Muscle of leg (tissue), 11 donors: ENCODE results near the gene MICAL2. TPM values are rescaled to one million over a fixed set of nuclear protein-coding genes. Genes with fewer than 3 reads are reported as not detected.

Experiments
- DNase-seq: peaks from one replicate; pipeline ENCODE4 v3.0.0; 2013
- H3K27ac ChIP-seq: one replicate; pipeline ENCODE4 v1.5.1; 2013; ENCODE audit warnings: mild to moderate bottlenecking, low read length, control low read depth
- H3K27me3 ChIP-seq: one replicate; pipeline ENCODE4 v1.6.1; 2013; ENCODE audit warnings: low read length; ENCODE audit not compliant: control insufficient read depth, insufficient read depth
- H3K36me3 ChIP-seq: one replicate; pipeline ENCODE4 v1.6.1; 2013; ENCODE audit warnings: low read length; ENCODE audit not compliant: control insufficient read depth, insufficient read depth
- H3K4me1 ChIP-seq: one replicate; pipeline ENCODE4 v1.6.1; 2013; ENCODE audit warnings: low read length; ENCODE audit not compliant: control insufficient read depth, insufficient read depth
- H3K4me3 ChIP-seq: one replicate; pipeline ENCODE4 v1.5.1; 2013; ENCODE audit warnings: low read length, control low read depth
- H3K9me3 ChIP-seq: replicated peaks from 2 replicates; pipeline ENCODE4 v1.6.1; 2013; ENCODE audit warnings: low read depth, low read length; ENCODE audit not compliant: control insufficient read depth
- WGBS: methylation state at CpG from one replicate; pipeline ENCODE4 v1.1.5; 2013; ENCODE audit warnings: missing lambda C conversion rate; ENCODE audit not compliant: insufficient coverage; 5-methylcytosine and 5-hydroxymethylcytosine counted together
- polyA plus RNA-seq, 8 donors: library from polyadenylated mRNA; unstranded; fragments of 120-200 nt; gene quantifications; one replicate each; pipeline versions ENCODE4 v1.2.1 to v1.2.3, GENCODE V29; 2013; ENCODE audit warnings: inconsistent platforms in 1 of 8, low replicate concordance in 1 of 8; ENCODE audit not compliant: insufficient read length in 8 of 8, insufficient read depth in 1 of 8
- total RNA-seq: library from RNA; stranded (reverse); fragments of 120-200 nt; gene quantifications from one replicate; pipeline ENCODE4 v1.2.4, GENCODE V29; 2013

MICAL2 gene
- total and polyA plus RNA-seq, 9 donors, result 12.9 to 31.7 (median 21.8) TPM

DNA sequence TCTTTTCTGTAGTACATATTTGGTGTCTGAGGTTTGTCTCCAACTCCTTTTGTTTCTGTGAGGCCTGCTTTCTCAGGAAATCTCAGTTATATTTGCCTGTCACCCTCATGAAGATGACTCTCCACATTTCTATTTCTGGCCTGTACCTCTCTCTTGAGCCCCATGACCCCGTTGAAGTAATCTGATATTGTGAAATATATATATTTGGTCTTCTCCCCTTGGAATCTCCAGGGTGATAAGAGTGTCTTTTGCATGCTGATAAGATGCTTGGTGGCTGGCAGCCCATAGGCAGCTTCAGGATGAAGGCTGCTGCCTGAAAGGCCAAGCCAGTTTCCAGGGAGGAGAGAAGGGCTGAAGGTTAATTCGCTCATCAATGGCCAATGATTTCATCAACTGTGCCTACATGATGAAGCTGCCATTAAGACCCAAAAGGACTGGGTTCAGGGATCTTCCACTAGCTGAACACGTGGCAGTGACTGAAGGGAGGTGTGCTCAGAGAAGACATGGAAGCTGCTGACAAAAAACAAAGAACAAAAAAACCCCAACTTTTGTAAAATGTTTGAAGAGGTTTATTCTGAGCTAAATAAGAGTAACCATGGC lies 67.4 kb downstream of the MICAL2 start:
- H3K4me3 ChIP-seq, result no peak overlapping the region
- peaks cover 32% of the 10 kb centered on the region for H3K4me1 ChIP-seq
- no peaks in the 10 kb centered on the region for H3K27me3 ChIP-seq
- no peaks in the 10 kb centered on the region for H3K9me3 ChIP-seq
- no peak for DNase-seq
- 100% methylated on average over 1 of the region's 3 CpGs for WGBS
- no peak overlapping the region for H3K27ac ChIP-seq
- no peaks in the 10 kb centered on the region for H3K36me3 ChIP-seq

DNA sequence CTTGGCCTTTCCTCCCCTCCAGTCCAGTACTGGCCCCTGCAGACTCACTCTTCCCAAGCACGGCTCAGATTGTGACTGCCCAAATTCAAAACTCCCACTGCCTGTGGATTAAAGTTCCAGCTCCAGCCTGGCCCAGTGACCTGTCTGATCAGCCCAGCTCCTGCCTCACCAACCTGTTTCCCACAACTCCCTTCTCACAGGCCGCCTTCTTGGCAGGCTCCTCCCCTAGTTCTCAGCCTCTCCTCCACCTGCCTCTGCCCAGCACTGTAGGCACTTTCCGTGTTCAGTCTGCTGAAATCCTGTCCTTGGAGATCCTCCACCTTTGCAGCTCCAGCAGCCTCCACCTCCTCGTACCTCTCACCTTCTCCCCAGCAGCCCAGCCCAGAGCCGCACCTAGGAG lies 68.6 kb downstream of the MICAL2 start:
- H3K27ac ChIP-seq, result peak overlapping the region; percentile 67
- no peaks in the 10 kb centered on the region for H3K27me3 ChIP-seq
- H3K4me1 ChIP-seq, result peaks cover 43% of the 10 kb centered on the region
- WGBS, result 70% methylated on average over 5 of the region's 5 CpGs
- H3K4me3 ChIP-seq, result no peak overlapping the region
- H3K36me3 ChIP-seq, result no peaks in the 10 kb centered on the region
- H3K9me3 ChIP-seq, result no peaks in the 10 kb centered on the region
- no peak for DNase-seq

DNA sequence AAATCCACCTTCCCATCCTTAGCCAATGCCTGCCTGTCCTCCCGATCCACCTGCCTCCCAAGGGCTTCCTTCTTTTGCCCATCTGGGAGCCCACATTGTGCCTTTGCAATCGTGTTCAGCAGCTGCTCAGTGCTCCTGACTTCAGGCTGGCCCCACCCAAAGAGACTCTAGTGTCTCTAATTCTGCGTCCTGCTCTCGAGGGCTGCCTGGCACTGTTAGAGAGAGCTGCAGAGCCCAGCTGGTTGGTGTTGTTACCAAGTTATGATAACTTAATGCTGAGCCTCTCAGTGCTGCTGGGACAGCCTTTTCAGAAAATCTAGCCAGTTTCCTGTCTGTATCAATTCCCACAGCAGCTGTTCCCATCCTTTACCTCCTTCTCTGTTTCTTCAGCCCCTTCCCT lies 69.1 kb downstream of the MICAL2 start:
- no peaks in the 10 kb centered on the region for H3K36me3 ChIP-seq
- H3K9me3 ChIP-seq, result no peaks in the 10 kb centered on the region
- H3K27ac ChIP-seq, result peak overlapping the region; percentile 88
- no peaks in the 10 kb centered on the region for H3K27me3 ChIP-seq
- peaks cover 45% of the 10 kb centered on the region for H3K4me1 ChIP-seq
- no peak overlapping the region for H3K4me3 ChIP-seq
- DNase-seq, result peak; percentile 86
- WGBS, result 29% methylated on average over 3 of the region's 4 CpGs

DNA sequence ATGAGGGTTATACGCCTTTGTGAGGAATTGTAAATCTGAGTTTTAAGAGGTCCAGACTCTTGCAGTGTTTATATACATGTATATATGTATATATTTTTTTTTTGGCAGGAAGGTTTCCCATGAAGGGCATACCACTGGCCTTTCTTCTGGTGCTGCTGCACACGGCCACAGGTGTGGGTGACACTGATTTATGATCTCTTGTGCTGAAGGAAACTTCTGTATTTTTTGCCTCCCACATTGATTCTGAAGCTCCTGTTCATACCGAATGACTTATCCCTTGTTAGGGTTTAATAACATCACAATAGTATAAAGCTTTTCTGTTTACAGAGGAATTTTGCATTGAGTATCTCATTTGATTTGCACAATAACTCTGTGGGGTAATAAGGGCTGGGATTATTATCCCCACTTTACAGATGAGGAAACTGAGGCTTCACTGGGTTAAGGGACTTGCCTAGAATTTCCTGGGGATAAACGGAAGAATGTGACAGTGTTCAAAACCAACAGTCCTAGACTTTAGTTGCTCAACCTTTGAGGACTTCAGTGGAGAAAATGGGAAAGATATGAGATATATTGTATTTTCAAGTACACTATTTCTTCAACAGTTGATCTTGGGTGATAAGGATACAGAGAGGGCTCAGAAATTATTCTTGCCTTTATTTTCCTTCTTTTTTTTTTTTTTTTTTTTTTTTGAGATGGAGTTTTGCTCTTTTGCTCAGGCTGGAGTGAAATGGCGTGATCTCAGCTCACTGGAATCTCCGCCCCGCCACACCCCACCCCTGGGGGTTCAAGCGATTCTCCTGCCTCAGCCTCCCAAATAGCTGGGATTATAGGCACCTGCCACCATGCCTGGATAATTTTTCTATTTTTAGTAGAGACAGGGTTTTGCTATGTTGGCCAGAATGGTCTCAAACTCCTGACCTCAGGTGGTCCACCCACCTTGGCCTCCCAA lies 70.1 kb downstream of the MICAL2 start:
- Histone ChIP-seq H3K36me3 (no peaks in the 10 kb centered on the region), H3K9me3 (no peaks in the 10 kb centered on the region), H3K27me3 (no peaks in the 10 kb centered on the region), H3K4me1 (peaks cover 50% of the 10 kb centered on the region), H3K4me3 (no peak overlapping the region), H3K27ac (peak overlapping the region; percentile 88)
- WGBS, result no CpG with 5 or more reads among the region's 8 CpGs
- peak; percentile 17 for DNase-seq

DNA sequence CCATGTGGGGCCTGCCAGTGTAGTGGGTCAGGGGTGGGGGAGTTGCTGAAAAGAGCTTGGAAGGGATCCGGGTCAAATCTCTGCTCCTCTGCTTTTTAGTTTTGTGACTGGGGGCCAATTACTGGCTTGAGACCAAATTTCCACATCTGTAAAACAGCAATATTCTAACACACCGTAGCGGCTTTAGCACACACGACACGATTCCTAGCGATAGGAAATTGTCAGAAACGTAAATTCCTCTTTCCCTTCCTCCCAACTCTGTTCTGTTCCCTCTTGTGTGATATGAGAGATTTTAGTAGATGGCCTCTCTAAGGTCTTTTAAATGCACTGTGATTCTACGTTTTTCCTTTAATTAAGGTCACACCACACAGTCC lies 71.9 kb downstream of the MICAL2 start:
- peak; percentile 75 for DNase-seq

DNA sequence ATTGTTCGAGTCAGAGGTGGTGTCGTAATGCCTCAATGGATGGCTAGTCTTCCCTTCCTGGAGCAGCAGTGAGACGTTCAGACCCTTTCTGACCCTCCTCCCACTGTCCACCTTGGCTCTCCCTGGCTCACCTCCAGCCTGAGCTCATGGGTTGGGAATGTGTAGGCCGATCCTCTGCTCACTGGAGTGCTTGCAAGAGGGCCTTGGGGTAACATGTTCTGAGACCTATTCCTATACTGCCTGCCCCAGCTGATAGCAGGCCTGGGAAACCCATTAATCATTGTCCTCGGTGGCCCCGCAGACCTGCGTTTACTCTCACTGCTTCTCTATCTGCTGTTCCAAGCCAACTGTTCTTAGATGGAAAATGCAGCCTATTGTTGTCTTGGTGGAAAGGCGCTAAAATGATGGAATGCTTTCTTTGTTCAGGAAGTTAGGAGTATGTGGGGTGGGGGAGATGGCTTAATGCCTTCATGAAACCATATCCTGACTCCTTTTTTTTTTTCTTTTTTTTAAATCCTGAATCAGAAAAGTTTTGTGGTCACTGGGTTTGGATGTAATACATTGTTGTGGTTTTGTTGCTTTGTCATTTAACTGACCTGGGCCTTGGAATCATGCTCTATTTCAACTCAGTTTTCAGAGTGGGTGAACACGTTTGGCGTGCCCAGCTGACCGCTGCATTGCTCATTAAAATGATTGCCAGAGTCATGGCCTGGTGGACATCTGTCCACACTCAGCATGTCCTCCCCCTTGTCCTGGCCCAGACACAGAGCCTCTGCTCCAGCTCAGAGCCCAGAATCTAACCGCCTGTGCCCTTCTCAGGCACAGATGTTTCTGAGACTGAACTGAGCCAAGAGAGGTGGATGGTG lies 72.5 kb downstream of the MICAL2 start:
- peak; percentile 82 for DNase-seq
- WGBS, result 36% methylated on average over 4 of the region's 12 CpGs
- Histone ChIP-seq H3K27me3 (no peaks in the 10 kb centered on the region), H3K4me3 (no peak overlapping the region), H3K27ac (peak overlapping the region; percentile 85), H3K9me3 (no peaks in the 10 kb centered on the region), H3K4me1 (peaks cover 63% of the 10 kb centered on the region), H3K36me3 (no peaks in the 10 kb centered on the region)

More for the DNA sequence above, 71.9 kb downstream of the MICAL2 start:
- 20% methylated on average over 1 of the region's 8 CpGs for WGBS
- H3K4me3 ChIP-seq, result no peak overlapping the region
- H3K27ac ChIP-seq, result peak overlapping the region; percentile 85
- H3K9me3 ChIP-seq, result no peaks in the 10 kb centered on the region
- H3K27me3 ChIP-seq, result no peaks in the 10 kb centered on the region
- H3K4me1 ChIP-seq, result peaks cover 62% of the 10 kb centered on the region
- no peaks in the 10 kb centered on the region for H3K36me3 ChIP-seq

DNA sequence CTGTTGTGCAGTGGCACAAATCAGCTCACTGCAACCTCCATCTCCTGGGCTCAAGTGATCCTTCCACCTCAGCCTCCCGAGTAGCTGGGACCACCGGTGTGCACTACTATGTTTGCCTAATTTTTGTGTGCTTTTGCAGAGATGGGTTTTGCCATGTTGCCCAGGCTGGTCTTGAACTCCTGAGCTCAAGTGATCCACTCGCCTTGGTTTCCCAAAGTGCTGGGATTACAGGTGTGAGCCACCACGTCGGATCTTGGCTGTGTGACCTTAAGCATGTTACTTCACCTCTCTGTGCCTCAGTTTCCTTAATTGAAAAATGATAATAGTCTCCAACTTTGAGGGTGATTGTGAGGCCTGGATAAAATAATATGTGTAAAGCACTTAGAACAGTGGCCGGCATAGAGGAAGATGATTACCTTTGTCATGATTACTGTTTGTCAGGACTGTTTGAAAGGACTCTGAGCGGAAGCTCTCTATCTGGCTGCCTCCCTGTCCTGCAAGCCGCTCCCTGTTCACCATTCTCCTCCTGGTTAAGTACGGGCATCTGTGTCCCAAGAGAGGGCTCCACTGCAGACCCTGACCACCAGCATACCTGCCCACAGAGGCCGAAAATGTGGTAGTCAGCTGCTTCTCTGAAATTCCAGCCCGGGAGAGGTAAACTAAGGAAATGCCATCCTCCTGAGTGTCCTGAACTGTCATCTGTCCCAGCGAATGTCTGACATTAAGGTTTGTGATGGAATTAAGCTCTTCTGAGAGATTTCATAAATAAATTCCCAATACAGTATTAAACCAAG lies 73.6 kb downstream of the MICAL2 start:
- no peak for DNase-seq
- Histone ChIP-seq H3K27ac (peak overlapping the region; percentile 85), H3K9me3 (no peaks in the 10 kb centered on the region), H3K27me3 (no peaks in the 10 kb centered on the region), H3K4me1 (peaks cover 58% of the 10 kb centered on the region), H3K4me3 (no peak overlapping the region), H3K36me3 (no peaks in the 10 kb centered on the region)
- 90% methylated on average over 6 of the region's 12 CpGs for WGBS

DNA sequence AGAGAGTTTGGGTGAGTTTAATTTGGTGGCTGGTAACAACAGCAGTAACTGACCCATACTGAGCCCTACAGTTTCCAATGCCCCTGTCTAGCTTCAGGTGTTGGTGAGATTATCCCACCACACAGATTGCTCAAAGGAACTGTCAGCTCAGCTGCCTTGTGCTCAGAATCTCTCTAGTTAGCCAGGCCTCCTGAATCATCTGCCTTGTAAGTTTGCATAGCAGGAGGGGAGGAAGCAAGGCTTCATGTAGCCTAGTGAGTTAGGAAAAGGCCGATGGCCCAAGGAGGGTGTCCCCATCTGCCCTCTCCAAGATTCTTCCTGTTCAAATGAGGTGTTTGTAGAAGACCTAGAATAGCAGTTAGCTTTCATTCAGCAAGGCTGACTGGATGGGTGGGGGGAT lies 74.3 kb downstream of the MICAL2 start:
- no CpG with 5 or more reads among the region's 1 CpG for WGBS
- H3K27ac ChIP-seq, result no peak overlapping the region

DNA sequence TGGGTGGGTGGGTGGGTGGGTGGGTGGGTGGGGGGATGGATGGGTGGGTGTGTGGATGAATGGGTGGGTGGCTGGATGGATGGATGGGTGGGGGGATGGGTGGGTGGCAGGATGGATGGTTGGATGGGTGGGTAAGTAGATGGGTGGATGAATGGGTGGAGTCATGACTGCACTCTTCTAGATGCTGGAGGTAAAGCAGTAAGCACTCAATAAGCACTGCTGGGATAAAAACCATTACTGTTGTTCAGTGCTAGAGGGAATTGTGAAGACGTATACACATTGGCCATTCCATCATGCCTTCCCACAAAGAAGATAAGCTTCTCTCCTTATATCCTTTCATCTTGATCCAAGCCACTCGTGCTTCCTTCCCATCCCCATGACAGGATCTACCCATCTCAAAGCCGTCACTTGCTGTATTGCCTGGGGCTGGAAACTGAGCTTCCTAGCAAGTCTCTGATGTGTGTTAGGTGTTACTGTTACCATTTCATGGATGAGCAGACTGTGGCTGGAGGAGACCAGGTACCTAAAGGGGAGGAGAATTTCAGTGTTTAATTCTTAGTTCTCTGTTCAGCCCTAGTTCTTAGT lies 74.8 kb downstream of the MICAL2 start:
- no CpG with 5 or more reads among the region's 3 CpGs for WGBS
- H3K4me1 ChIP-seq, result peaks cover 52% of the 10 kb centered on the region
- DNase-seq, result no peak
- H3K27ac ChIP-seq, result no peak overlapping the region
- H3K9me3 ChIP-seq, result no peaks in the 10 kb centered on the region
- H3K27me3 ChIP-seq, result no peaks in the 10 kb centered on the region
- no peaks in the 10 kb centered on the region for H3K36me3 ChIP-seq
- H3K4me3 ChIP-seq, result no peak overlapping the region

More for the DNA sequence above, 74.3 kb downstream of the MICAL2 start:
- no peak for DNase-seq
- H3K9me3 ChIP-seq, result no peaks in the 10 kb centered on the region
- H3K4me3 ChIP-seq, result no peak overlapping the region
- H3K4me1 ChIP-seq, result peaks cover 56% of the 10 kb centered on the region
- no peaks in the 10 kb centered on the region for H3K36me3 ChIP-seq
- no peaks in the 10 kb centered on the region for H3K27me3 ChIP-seq
